NCI-H146 (cell line): ENCODE measurements around the gene ASCC1.
"Not testable (repeated sequence)": the region's sequence is repeated elsewhere in the genome, so short reads cannot be mapped to it uniquely, and the experiment has no call there.

Experiments used
- DNase-seq: peaks from one replicate; lab custom pipeline; 2025; lab: John Stamatoyannopoulos, UW

The ASCC1 gene

GRCh38 chr10:72170263-72170662, 45.8 kb downstream of the ASCC1 start:
- DNase-seq: no peak

DNA sequence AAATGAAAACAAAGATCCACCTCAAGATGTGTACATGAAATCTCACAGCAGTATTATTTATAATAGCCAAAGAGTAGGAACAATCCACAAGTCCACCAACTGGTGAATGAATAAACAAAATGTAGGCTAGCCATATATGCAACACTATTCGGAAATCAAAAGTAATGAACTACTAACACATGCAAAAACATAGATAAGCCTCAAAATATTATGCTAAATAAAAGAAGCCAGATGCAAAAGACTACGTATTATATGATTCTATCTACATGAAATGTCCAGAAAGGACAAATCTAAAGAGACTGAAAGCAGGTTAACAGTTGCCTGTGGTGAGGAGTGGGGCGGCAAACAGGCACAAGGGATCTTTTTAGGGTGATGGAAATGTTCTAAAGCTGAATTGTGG, 49.0 kb downstream of the ASCC1 start:
- DNase-seq: no peak

GRCh38 chr10:72164617-72165016, 51.5 kb downstream of the ASCC1 start:
- no peak for DNase-seq

DNA sequence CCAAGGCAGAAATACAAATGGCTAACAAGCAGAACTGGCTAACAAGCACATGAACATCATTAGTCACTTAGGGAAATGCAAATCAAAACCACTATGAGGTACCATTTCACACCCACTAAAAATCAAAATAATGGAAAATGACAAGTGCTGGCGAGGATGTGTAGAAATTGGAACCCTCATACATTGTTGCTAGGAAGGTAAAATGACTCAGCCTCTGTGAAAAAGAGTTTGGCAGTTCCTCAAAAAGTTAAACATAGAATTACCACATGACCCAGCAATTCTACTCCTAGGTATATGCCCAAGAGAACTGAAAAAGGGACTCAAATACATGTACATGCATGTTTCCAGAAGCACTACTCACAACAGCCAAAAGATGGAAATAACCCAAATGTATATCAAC, 53.1 kb downstream of the ASCC1 start:
- no peak for DNase-seq

DNA sequence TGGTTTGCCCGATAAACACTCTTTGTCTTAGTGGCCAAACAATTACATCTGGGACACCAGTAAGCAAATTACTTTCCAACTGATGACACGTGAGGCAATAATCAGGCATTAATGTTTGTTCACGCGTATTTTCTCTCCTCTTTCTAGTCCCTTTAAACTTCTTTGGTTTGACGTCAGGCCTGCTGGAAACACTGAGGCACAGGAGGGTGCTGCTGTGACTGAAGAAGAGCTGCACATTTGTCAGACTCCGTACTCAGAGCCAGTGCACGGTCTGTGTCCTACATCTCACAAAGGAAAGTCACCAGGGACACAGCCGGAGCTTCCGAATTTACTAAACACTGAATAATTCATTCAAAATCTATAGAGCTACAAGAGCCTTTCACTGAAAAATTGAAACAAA, 57.9 kb downstream of the ASCC1 start:
- no peak for DNase-seq

DNA sequence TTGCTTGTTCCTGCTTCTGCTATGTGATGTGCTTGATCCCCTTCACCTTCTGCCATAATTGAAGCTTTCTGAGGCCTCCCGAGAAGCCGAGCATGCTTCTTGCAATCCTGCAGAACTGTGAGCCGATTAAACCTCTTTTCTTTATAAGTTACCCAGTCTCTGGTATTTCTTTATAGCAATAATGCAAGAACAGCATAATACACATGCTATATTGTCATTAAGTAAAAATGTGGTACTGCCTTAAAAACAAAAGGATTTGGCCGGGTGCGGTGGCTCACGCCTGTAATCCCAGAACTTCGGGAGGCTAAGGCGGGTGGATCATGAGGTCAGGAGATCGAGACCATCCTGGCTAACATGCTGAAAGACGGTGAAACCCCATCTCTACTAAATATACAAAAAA, 59.9 kb downstream of the ASCC1 start:
- no peak for DNase-seq

GRCh38 chr10:72152286-72152685, 63.8 kb downstream of the ASCC1 start:
- no peak for DNase-seq

DNA sequence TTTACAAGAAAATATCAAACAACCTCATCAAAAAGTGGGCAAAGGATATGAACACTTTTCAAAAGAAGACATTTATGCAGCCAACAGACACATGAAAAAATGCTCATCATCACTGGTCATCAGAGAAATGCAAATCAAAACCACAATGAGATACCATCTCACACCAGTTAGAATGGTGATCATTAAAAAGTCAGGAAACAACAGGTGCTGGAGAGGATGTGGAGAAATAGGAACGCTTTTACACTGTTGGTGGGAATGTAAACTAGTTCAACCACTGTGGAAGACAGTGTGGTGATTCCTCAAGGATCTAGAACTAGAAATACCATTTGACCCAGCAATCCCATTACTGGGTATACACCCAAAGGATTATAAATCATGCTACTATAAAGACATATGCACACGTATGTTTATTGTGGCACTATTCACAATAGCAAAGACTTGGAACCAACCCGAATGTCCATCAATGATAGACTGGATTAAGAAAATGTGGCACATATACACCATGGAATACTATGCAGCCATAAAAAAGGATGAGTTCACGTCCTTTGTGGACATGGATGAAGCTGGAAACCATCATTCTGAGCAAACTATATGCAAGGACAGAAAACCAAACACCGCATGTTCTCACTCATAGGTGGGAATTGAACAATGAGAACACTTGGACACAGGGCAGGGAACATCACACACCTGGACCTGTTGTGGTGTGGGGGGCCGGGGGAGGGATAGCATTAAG, 65.2 kb downstream of the ASCC1 start:
- DNase-seq: not testable (repeated sequence)

GRCh38 chr10:72147324-72147584, 68.8 kb downstream of the ASCC1 start:
- DNase-seq: not testable (repeated sequence)

DNA sequence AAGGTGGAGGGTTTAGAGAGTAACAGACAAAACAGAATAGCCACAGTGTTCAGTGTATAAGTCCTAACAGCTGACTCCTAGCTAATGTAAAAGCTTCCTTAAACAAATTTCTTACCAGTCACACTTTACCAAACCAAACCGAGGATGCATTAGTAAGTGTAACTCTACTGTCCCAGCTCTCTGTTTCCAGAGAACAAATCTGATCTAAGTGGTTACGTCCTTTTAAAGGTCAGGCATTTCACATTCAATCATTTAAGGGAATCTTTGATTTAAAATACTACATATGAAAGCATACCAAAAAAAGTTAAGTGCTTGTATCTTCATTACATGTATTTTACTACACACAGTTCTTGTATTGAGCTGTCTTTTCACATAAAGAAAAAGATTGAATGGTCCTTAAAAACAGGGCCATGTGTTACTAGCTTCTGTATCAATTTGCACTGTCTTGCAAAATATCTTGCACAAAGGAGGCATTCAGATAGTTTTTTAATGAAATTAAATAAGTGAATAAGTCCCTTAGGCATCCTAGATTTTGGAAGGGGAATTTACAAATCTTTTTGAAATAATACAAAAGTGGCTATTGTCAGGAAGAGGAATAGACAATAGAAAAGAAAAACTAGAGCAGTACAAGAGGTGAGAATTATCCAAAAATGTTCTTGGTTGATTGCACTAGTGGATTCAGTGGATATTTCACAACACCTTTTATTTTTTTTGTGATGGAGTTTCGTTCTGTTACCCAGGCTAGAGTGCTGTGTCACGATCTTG, 69.3 kb downstream of the ASCC1 start:
- no peak for DNase-seq

DNA sequence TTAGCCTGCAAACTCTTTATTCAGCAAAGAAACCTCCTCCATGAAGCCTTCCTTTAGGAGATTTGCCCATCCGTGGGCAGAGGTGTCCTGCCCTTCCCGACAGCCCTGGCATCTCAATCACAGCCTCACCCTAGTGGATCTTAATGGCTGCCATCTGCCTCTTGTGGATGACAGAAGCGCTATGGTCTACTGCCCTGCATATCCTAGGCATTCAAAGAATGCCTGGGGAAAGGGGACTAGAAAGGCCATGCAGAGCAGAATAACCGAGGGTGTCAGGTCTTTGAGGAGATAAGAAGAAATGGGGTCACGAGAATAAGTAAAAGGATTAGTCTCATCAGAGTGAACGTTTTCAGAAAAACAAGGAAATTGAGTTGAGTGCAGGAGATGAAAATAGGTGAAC, 70.0 kb downstream of the ASCC1 start:
- no peak for DNase-seq

GRCh38 chr10:72145657-72146056, 70.4 kb downstream of the ASCC1 start:
- DNase-seq: no peak

- no peak for DNase-seq
Observed at GRCh38 chr10:72140850-72141249, 75.2 kb downstream of the ASCC1 start.

GRCh38 chr10:72140174-72140573, 75.9 kb downstream of the ASCC1 start:
- DNase-seq: no peak

DNA sequence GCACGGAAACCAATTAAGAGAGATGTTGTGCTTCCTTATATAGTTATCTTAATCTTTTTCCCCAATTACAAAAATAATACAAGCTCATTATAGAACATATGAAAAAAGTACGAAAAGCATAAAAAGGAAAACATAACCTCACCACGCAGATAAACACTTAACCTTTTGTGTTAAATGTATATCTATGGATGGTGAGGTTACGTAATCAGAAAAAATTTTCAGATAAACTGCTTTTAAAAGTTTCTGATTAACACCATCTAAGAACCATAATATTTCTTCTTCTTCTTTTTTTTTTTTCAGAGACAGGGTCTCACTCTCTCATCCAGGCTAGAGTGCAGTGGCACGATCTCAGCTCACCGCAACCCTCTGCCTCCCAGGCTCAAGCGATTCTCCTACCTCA, 78.5 kb downstream of the ASCC1 start:
- no peak for DNase-seq

DNA sequence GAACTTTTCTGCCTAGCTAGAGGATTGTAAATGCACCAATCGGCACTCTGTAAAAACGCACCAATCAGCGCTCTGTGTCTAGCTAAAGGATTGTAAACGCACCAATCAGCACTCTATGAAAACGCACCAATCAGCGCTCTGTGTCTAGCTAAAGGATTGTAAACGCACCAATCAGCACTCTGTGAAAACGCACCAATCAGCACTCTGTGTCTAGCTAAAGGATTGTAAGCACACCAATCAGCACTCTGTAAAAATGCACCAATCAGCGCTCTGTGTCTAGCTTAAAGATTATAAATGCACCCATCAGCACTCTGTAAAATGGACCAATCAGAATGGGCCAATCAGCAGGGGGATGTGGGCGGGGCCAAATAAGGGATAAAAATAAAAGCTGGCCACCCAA, 79.9 kb downstream of the ASCC1 start:
- not testable (repeated sequence) for DNase-seq

DNA sequence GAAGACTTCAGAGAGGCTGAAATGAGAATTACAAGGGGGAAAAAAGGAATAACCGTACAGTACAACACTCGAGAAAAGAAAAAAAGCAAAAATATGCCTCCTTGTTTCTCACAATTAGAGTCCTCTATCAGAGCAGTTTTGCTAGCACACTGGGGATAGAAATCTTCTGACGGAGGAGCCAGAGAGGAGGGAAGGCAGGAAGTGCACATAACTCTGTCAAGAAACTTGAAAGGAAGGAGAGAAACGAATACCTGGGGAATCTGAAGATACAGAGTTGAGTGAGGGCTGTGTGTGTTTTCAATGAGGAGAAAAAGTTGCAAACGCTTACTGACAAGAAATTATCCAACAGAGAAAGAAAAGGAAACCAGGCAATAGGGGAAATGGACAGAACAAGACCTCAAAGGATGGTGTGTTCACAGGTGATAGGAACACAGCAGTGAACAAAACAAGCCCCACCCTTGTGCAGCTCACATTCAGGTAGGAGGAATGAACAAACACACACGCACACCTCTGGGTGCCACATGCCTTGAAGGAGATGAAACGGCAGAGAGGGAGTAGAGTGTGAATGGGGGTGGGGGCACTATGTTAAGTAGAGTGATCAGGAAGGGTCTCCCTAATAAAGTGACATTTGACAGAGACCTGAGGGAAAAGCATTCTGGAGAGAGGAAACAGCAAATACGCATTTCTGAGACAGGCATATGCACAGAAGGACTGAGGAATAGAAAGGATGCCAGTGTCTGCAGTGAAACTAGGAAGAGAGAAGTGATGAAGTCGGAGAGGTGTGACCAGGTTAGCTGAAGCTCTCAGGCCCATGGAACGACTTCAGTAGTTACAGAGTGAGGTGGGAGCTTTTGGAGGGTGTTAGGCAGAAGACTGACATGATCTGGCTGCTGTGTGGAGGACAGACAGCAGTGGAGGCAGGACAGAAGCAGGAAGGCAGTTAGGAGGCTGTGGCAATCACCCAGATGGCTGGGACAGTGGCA, 81.0 kb downstream of the ASCC1 start:
- DNase-seq: no peak

- DNase-seq: no peak
Observed at GRCh38 chr10:72133517-72133916, 82.6 kb downstream of the ASCC1 start.

DNA sequence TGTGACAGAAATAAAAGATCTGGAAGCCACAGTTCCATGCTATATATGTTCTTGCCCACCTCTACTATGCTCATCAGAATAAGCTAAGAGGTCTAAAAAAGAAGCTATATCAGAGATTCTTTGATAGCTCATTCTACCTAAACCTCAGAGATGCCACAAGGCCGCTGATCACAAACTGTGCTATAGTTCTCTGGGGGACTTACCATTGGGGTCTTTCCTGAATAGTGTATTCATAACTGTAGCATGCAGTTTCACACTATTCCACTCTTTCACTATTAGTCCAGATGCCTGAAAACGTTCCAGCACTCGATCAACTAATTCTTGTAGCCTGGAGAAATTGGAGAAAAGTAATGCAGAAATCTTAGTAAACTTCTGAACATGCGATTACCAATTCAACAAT, 83.2 kb downstream of the ASCC1 start:
- DNase-seq: no peak

DNA sequence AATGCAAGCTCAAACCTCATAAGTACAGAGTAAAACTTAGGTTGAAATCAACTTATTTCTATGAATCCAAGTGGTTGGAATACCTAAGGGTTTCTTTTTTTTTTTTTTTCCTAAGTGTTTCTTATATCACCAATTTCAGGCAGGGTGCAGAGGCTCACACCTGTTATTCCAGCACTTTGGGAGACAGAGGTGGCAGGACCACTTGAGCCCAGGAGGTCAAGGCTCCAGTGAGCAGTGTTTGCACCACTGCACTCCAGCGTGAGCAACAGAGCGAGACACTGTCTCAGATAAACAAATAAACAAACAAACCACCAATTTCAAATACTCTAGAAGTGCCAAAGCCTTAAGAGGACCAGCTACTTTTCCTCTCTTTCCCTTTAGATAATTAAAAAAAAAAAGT, 88.5 kb downstream of the ASCC1 start:
- no peak for DNase-seq

GRCh38 chr10:72126872-72127232, 89.2 kb downstream of the ASCC1 start:
- DNase-seq: no peak

DNA sequence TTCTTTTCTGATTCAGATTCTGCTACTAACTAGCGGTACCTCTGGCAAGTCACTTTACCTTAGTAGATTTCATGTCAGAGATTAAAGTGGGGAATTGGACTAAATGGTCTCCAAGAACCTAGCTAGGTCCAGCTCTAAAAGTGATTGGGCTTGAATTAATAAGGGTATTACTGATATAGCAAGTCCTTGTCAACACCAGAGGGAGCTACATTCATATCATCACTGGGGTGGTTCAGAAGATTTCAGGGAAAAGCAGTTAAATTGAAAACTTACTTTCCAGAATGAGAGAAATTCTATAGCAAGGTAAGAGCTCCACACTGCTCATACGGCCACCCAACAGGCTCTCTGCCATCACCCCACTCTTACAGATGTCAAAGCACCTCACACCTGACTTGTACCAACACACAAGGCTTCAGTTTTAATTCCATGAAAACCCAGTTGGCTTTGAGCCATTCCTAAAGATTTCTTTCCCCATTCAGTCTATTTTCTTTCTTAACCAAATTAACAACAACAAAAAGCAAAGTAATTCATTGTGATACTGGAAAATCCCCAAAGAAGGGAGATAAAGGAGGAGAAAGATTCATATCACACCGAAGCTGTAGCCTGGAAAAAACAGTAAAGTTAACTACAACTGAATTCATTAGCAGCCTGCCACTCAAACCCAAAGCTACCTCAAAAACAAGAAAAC, 89.7 kb downstream of the ASCC1 start:
- peak; percentile 19 for DNase-seq
